ENCODE measurements around the gene RHOB.
"Not testable (repeated sequence)": the region's sequence is repeated elsewhere in the genome, so short reads cannot be mapped to it uniquely, and the experiment has no call there.

RHOB gene

GRCh38 chr2:20457661-20458630, 11.1 kb downstream of the RHOB start:
- no peak overlapping the region for H3K4me3 ChIP-seq (ENCODE audit: low read depth in 1 of 2, low read length in 1 of 2)
- TF ChIP-seq, protein P1, sequence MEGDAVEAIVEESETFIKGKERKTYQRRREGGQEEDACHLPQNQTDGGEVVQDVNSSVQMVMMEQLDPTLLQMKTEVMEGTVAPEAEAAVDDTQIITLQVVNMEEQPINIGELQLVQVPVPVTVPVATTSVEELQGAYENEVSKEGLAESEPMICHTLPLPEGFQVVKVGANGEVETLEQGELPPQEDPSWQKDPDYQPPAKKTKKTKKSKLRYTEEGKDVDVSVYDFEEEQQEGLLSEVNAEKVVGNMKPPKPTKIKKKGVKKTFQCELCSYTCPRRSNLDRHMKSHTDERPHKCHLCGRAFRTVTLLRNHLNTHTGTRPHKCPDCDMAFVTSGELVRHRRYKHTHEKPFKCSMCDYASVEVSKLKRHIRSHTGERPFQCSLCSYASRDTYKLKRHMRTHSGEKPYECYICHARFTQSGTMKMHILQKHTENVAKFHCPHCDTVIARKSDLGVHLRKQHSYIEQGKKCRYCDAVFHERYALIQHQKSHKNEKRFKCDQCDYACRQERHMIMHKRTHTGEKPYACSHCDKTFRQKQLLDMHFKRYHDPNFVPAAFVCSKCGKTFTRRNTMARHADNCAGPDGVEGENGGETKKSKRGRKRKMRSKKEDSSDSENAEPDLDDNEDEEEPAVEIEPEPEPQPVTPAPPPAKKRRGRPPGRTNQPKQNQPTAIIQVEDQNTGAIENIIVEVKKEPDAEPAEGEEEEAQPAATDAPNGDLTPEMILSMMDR (IDR thresholded peaks at IDR 0.05): no peak
- no peaks in the 10 kb centered on the region for H3K36me3 ChIP-seq
- H3K27me3 ChIP-seq: peaks cover 84% of the 10 kb centered on the region
- no peak overlapping the region for H3K27ac ChIP-seq
- H3K4me1 ChIP-seq (ENCODE audit: control insufficient read depth in 1 of 2, insufficient read depth in 1 of 2, low read depth in 1 of 2, low read length in 1 of 2): no peaks in the 10 kb centered on the region
- no peaks in the 10 kb centered on the region for H3K9me3 ChIP-seq

GRCh38 chr2:20458737-20459484, 12.0 kb downstream of the RHOB start:
- H3K36me3 ChIP-seq; H3K4me3 ChIP-seq (ENCODE audit: low read depth in 1 of 2, low read length in 1 of 2); H3K4me1 ChIP-seq (ENCODE audit: control insufficient read depth in 1 of 2, insufficient read depth in 1 of 2, low read depth in 1 of 2, low read length in 1 of 2); H3K9me3 ChIP-seq; H3K27ac ChIP-seq: not testable (repeated sequence)
- H3K27me3 ChIP-seq: peaks cover 74% of the 10 kb centered on the region

DNA sequence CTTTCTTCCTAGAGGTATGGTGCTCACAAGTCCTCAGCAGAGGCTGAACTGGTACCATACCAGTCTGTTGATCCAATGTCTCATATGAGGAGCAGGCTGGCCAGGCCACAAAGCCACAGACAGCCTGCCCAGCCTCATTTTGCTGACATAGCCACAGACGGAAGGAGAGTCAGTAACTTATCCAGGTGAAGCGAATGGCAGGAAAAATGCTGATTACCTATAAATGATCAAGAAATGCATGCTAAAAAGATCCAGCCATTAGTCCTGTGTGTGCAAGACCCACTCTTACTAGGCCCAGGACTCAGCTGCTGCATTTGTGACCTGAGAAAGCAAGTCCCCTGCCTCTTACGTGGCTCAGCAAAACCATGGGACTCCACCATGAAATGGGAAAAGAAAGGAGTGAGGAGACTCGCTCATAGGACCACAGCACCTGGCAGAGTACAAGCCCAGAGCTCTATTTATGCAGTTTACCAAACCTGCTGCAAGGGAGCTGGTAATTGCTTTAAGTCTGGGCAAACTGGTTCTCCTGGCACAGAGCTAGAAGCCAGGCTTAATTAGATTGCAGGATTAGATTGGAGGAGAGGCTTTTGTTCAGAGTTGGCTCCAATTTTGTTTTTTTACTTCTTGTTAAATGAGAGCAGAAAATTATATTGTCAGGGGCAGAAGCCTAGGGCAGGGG, 19.0 kb downstream of the RHOB start:
- Histone ChIP-seq H3K27ac (no peak overlapping the region), H3K27me3 (peaks cover 13% of the 10 kb centered on the region), H3K4me1 (ENCODE audit: control insufficient read depth in 1 of 2, insufficient read depth in 1 of 2, low read depth in 1 of 2, low read length in 1 of 2) (no peaks in the 10 kb centered on the region), H3K4me3 (ENCODE audit: low read depth in 1 of 2, low read length in 1 of 2) (no peak overlapping the region), H3K36me3 (no peaks in the 10 kb centered on the region), H3K9me3 (no peaks in the 10 kb centered on the region)
- TF ChIP-seq, protein P1 (IDR thresholded peaks at IDR 0.05): no peak

DNA sequence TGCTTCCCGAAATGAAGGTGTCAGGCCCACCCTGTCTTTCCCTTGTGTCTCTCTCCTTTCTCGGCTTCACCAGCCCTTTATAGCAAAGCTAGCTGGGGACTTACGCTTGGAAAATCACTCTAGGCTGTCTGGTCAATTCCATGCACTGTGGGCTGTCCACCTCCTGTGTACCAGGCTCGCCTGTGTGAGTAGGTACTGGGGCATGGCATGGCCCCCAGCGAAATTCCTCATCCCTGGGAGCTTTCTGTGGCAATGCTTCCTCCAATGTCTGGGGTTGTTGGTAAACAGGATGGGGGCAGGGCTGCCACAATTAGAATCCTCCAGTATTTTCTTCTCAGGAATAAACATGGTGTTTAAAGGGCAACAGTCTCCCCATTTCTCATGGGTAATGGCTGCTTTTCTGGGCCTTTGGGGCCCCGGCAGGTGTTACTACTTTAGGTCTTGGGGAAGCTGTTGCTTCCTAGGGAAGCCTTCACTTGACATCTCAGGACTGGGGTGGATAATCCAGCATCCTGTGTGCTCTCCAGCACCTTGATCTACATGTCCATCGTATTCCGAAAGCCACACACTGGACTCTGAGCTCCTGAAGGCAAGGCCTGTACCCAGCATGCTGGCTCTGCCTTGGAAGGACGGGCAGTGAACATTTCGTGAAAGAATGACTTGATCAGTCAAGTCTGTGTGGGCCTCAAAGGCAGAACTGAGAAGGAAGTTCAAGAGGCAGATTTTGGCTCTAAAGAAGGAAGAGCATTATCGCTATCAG, 21.1 kb downstream of the RHOB start:
- H3K36me3 ChIP-seq: no peaks in the 10 kb centered on the region
- TF ChIP-seq, protein P1 (IDR thresholded peaks at IDR 0.05): no peak
- H3K27me3 ChIP-seq: no peaks in the 10 kb centered on the region
- H3K9me3 ChIP-seq: no peaks in the 10 kb centered on the region
- no peak overlapping the region for H3K4me3 ChIP-seq (ENCODE audit: low read depth in 1 of 2, low read length in 1 of 2)
- H3K4me1 ChIP-seq (ENCODE audit: control insufficient read depth in 1 of 2, insufficient read depth in 1 of 2, low read depth in 1 of 2, low read length in 1 of 2): no peaks in the 10 kb centered on the region
- H3K27ac ChIP-seq: no peak overlapping the region

- Histone ChIP-seq H3K27ac (no peak overlapping the region), H3K27me3 (no peaks in the 10 kb centered on the region)
Measured at GRCh38 chr2:20468549-20469500, 22.0 kb downstream of the RHOB start.

More at GRCh38 chr2:20468549-20469500, 22.0 kb downstream of the RHOB start:
- Histone ChIP-seq H3K4me3 (ENCODE audit: low read depth in 1 of 2, low read length in 1 of 2) (no peak overlapping the region), H3K36me3 (no peaks in the 10 kb centered on the region), H3K9me3 (no peaks in the 10 kb centered on the region), H3K4me1 (ENCODE audit: control insufficient read depth in 1 of 2, insufficient read depth in 1 of 2, low read depth in 1 of 2, low read length in 1 of 2) (no peaks in the 10 kb centered on the region)
- TF ChIP-seq, protein P1 (IDR thresholded peaks at IDR 0.05): no peak

Data from neutrophil (primary cell).